Hepatocyte (in vitro differentiated cells): ENCODE measurements around the gene TRPM1. TPM values are rescaled to one million over a fixed set of nuclear protein-coding genes. Genes with fewer than 3 reads are reported as not detected.

ENCODE experiments used
- DNase-seq: peaks from one replicate; pipeline ENCODE4 v3.0.0-alpha.2; 2016; ENCODE audit warnings: low spot score
- H2AFZ ChIP-seq: fragments of 200-600 bp; sonication (generic); 2 replicates; pipeline ENCODE4 v1.6.0; 2016; ENCODE audit warnings: antibody characterized with exemption, mild to moderate bottlenecking
- H3K27ac ChIP-seq: fragments of 200-600 bp; sonication (generic); 2 replicates; pipeline ENCODE4 v1.5.1; 2016; ENCODE audit warnings: mild to moderate bottlenecking
- H3K27me3 ChIP-seq: fragments of 200-600 bp; sonication (generic); 2 replicates; pipeline ENCODE4 v1.6.1; 2016
- H3K36me3 ChIP-seq: fragments of 200-600 bp; sonication (generic); replicated peaks from 2 replicates; pipeline ENCODE4 v1.5.1; 2016; ENCODE audit warnings: low read depth; ENCODE audit not compliant: insufficient read depth
- H3K4me1 ChIP-seq: fragments of 200-600 bp; sonication (generic); 2 replicates; pipeline ENCODE4 v1.5.1; 2016; ENCODE audit warnings: mild to moderate bottlenecking, moderate library complexity; ENCODE audit not compliant: insufficient read depth
- H3K4me2 ChIP-seq: fragments of 200-600 bp; sonication (generic); 2 replicates; pipeline ENCODE4 v1.6.0; 2016
- H3K4me3 ChIP-seq: fragments of 200-600 bp; sonication (generic); 2 replicates; pipeline ENCODE4 v1.5.1; 2016; ENCODE audit warnings: mild to moderate bottlenecking
- H3K79me2 ChIP-seq: fragments of 200-600 bp; sonication (generic); 2 replicates; pipeline ENCODE4 v1.6.0; 2017; ENCODE audit warnings: mild to moderate bottlenecking
- H3K9me2 ChIP-seq: fragments of 200-600 bp; sonication (generic); replicated peaks from 2 replicates; pipeline ENCODE4 v1.6.0; 2017; ENCODE audit warnings: mild to moderate bottlenecking; ENCODE audit not compliant: insufficient read depth
- H3K9me3 ChIP-seq: fragments of 200-600 bp; sonication (generic); 2 replicates; pipeline ENCODE4 v1.5.1; 2016; ENCODE audit warnings: low read depth, mild to moderate bottlenecking
- H4K20me1 ChIP-seq: fragments of 200-600 bp; sonication (generic); 2 replicates; pipeline ENCODE4 v1.6.0; 2016; ENCODE audit warnings: mild to moderate bottlenecking; ENCODE audit not compliant: insufficient read depth, poor library complexity, severe bottlenecking
- CTCF ChIP-seq: fragments of 200-600 bp; sonication (generic); IDR thresholded peaks from 2 replicates; pipeline ENCODE4 v1.5.1; 2016; ENCODE audit warnings: antibody characterized with exemption, mild to moderate bottlenecking; ENCODE audit not compliant: poor library complexity
- EZH2 ChIP-seq: fragments of 200-600 bp; sonication (generic); IDR thresholded peaks from 2 replicates; pipeline ENCODE4 v1.6.1; 2016; ENCODE audit warnings: antibody characterized with exemption, mild to moderate bottlenecking, borderline replicate concordance
- EZH2phosphoT487 ChIP-seq: fragments of 200-600 bp; sonication (generic); IDR thresholded peaks from one replicate; pipeline ENCODE4 v1.6.1; 2018; ENCODE audit warnings: antibody characterized with exemption, mild to moderate bottlenecking, low read depth, moderate library complexity; ENCODE audit not compliant: unreplicated experiment, severe bottlenecking
- WGBS: methylation state at CpG from one replicate; pipeline ENCODE4 v1.1.6; 2016; ENCODE audit warnings: low lambda C conversion rate; ENCODE audit errors: missing lambda C conversion rate; 5-methylcytosine and 5-hydroxymethylcytosine counted together
- polyA plus RNA-seq: library from polyadenylated mRNA; unstranded; fragments of >200 nt; fragmentation: Nextera tagmentation; extraction: Ambion mirVana; gene quantifications from 2 replicates; pipeline ENCODE4 v1.2.1, GENCODE V29; 2016
- total RNA-seq: library from RNA; depleted of rRNA; stranded (reverse); fragments of >200 nt; gene quantifications from 2 replicates; pipeline ENCODE4 v1.2.3, GENCODE V29; 2014

The TRPM1 gene
- total and polyA plus RNA-seq, 2 experiments from 2014 or later: not detected

GRCh38 chr15:31136607-31137328, 35.2 kb upstream of the TRPM1 start:
- no peak for DNase-seq
- Histone ChIP-seq H3K4me1 (no peaks in the 10 kb centered on the region), H3K4me2 (no peak overlapping the region), H3K36me3 (no peaks in the 10 kb centered on the region), H3K27ac (no peak overlapping the region), H3K4me3 (no peak overlapping the region), H2AFZ (no peak overlapping the region), H3K9me3 (no peaks in the 10 kb centered on the region), H3K9me2 (no peaks in the 10 kb centered on the region), H4K20me1 (no peaks in the 10 kb centered on the region), H3K27me3 (no peaks in the 10 kb centered on the region), H3K79me2 (no peaks in the 10 kb centered on the region)
- TF ChIP-seq EZH2 (no peak), CTCF (no peak), EZH2phosphoT487 (no peak)
- 74% methylated on average over 6 of the region's 6 CpGs for WGBS

GRCh38 chr15:31136016-31136415, 34.5 kb upstream of the TRPM1 start:
- Histone ChIP-seq H3K4me2 (no peak overlapping the region), H4K20me1 (no peaks in the 10 kb centered on the region), H3K9me3 (no peaks in the 10 kb centered on the region), H3K36me3 (no peaks in the 10 kb centered on the region), H3K4me1 (no peaks in the 10 kb centered on the region), H3K9me2 (no peaks in the 10 kb centered on the region), H3K79me2 (no peaks in the 10 kb centered on the region), H3K27me3 (no peaks in the 10 kb centered on the region), H3K27ac (no peak overlapping the region), H3K4me3 (no peak overlapping the region), H2AFZ (no peak overlapping the region)
- WGBS: 87% methylated on average over 9 of the region's 9 CpGs
- DNase-seq: no peak
- TF ChIP-seq EZH2phosphoT487 (no peak), CTCF (no peak), EZH2 (no peak)

GRCh38 chr15:31135523-31135922, 34.0 kb upstream of the TRPM1 start:
- H3K79me2 ChIP-seq: no peaks in the 10 kb centered on the region
- H3K4me3 ChIP-seq: no peak overlapping the region
- no peak overlapping the region for H2AFZ ChIP-seq
- no peak overlapping the region for H3K4me2 ChIP-seq
- no peaks in the 10 kb centered on the region for H3K9me3 ChIP-seq
- TF ChIP-seq EZH2phosphoT487 (no peak), CTCF (no peak), EZH2 (no peak)
- no peak overlapping the region for H3K27ac ChIP-seq
- H4K20me1 ChIP-seq: no peaks in the 10 kb centered on the region
- no peaks in the 10 kb centered on the region for H3K9me2 ChIP-seq
- 95% methylated on average over 6 of the region's 6 CpGs for WGBS
- H3K27me3 ChIP-seq: no peaks in the 10 kb centered on the region
- no peaks in the 10 kb centered on the region for H3K36me3 ChIP-seq
- no peak for DNase-seq
- no peaks in the 10 kb centered on the region for H3K4me1 ChIP-seq
